ENCODE data around the gene CCDC34. TPM values are rescaled to one million over a fixed set of nuclear protein-coding genes. Genes with fewer than 3 reads are reported as not detected.

The CCDC34 gene
- total and polyA plus RNA-seq, 2 of the 8 experiments (the other 6 are each of a cell fraction or from before 2014, with no cell fraction given) = 7.7 to 24.3 TPM

- TF ChIP-seq ATF2 (IDR thresholded peaks at IDR 0.05; ENCODE audit: low read length) = no peak
These were observed 13.1 kb downstream of the CCDC34 start (continued) for GRCh38 chr11:27349919-27350318.

All from H1 (cell line).